GM04504 (cell line): ENCODE results near the gene PARD3B.

Experiments used
- DNase-seq: peaks from one replicate; pipeline ENCODE4 v3.0.0-alpha.2; 2012; ENCODE audit warnings: low read depth

The PARD3B gene

GRCh38 chr2:205056151-205056561 lies 510.9 kb downstream of the PARD3B start:
- peak; percentile 12 for DNase-seq

- no peak for DNase-seq
Measured at GRCh38 chr2:205058409-205058808, 513.1 kb downstream of the PARD3B start.

DNA sequence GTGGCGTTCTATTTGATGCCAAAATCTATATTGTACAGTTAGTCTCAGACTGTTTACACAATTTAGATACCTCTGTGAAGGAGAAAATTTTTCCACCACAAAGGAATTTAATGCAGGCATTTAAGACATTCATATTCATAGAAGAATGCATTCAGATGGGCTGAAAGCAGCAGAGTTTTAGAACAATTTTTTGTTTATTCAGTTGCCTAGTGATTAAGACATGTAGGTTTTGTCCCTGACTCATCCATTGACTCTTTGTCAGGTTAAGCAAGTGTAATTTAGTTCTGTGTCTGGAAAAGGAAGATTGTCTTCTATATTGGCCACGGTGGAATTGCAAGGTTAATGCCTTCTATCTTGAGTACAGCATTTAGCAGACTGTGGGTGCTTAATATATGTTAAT lies 515.0 kb downstream of the PARD3B start:
- DNase-seq: peak; percentile 35

- no peak for DNase-seq
Measured at GRCh38 chr2:205066081-205066480, 520.8 kb downstream of the PARD3B start.

- DNase-seq: no peak
Measured at GRCh38 chr2:205069928-205070327, 524.7 kb downstream of the PARD3B start.

GRCh38 chr2:205070889-205071288 lies 525.6 kb downstream of the PARD3B start:
- DNase-seq: no peak

GRCh38 chr2:205073433-205074020 lies 528.3 kb downstream of the PARD3B start:
- no peak for DNase-seq

GRCh38 chr2:205076405-205076804 lies 531.1 kb downstream of the PARD3B start:
- DNase-seq: no peak

GRCh38 chr2:205077159-205077558 lies 531.9 kb downstream of the PARD3B start:
- no peak for DNase-seq

GRCh38 chr2:205078762-205079161 lies 533.5 kb downstream of the PARD3B start:
- no peak for DNase-seq

DNA sequence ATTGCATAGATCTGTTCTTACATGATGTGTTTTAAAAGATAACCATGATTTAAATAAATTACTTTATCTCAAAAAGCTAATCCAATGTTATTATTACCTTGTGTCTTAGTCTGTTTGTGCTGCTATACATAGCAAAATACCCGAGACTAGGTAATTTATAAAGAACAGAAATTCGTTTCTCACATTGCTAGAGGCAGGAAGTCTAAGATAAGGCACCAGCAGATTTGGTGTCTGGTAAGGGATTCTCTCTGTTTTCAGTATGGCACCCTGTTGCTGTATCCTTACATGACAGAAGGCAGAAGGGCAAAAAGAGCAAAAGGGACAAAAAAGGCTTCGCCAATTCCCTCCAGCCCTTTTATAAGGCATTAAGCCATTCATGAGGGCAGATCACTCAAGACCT lies 533.9 kb downstream of the PARD3B start:
- DNase-seq: no peak

- DNase-seq: peak; percentile 16
Measured at GRCh38 chr2:205086662-205087061, 541.4 kb downstream of the PARD3B start.

- DNase-seq: no peak
Measured at GRCh38 chr2:205087862-205088261, 542.6 kb downstream of the PARD3B start.

DNA sequence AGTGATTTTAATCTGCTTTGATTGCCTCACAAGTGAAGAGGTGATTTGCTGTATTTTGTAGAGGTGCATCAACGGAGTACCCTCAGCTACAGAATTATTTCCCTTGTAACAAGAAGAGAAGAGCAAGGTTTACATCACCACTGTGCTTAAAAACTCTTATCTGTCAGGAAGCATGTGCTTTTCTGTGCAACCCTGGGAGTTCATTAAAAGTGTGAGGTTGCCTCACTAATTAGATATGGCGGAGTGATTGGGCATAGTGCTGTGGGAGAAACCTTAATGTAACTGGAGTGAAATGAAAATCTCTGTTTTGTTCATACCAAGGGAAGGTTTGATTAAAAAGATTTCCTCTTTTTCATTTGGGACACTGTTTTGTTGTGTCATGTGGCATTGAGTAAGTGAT lies 544.7 kb downstream of the PARD3B start:
- no peak for DNase-seq

DNA sequence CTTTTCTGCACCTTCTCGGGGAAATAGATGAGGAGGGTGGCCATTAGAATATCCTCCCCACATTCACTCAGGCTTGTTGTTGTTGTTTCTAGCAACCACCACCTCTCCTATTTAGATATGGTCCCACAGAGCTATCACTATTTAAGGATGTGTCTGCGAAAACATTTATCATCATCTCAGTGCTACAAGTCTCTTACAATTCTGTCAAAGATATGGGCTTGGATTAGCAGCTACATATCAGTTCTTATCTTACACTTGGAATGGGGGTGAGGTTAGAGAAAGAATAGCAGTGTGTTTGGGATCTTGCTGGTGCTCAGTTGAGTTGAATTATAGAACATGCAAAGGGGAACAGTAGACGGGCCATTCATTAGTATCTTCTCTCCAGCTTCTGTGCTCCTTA lies 546.1 kb downstream of the PARD3B start:
- no peak for DNase-seq

DNA sequence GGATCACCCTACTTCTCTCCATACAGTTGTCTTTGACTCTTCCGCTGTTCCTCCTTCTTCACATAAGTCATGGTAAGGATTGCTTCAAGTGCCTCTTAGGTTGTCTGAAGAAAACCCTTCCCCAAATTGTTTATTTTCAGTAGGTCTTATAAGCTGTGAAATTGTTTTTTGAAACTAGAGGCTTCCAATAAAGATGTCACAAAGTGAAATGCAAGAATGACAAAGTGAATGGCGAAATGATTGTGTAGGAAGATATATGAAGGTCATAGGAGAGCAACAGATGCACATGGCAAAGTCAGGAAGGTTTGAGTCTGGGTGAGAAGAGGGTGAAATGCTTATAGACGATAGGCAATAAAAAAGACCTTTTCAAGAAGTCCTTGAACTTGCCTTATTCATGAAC lies 548.8 kb downstream of the PARD3B start:
- DNase-seq: no peak

GRCh38 chr2:205103699-205104098 lies 558.4 kb downstream of the PARD3B start:
- DNase-seq: no peak

- DNase-seq: no peak
Measured at GRCh38 chr2:205107810-205108209, 562.5 kb downstream of the PARD3B start.

DNA sequence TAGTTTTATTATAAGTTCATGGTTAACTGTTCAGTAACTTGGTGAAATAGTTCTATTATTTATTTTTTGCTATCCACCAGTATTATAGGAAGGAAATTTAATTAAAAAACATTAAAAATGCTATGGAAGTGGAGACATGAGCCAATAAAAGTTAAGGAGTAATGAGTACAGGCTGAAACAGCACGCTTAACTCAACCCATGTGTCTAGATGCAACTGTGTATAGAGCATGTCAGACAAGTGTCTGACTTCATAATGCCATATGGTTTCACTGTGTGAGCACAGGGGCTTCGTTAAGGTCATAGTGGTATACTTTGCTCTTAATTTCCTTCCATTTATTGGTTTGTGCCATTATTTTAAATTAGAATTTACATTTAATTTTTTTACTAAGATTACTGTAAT lies 570.2 kb downstream of the PARD3B start:
- DNase-seq: no peak

GRCh38 chr2:205117125-205117524 lies 571.9 kb downstream of the PARD3B start:
- no peak for DNase-seq

DNA sequence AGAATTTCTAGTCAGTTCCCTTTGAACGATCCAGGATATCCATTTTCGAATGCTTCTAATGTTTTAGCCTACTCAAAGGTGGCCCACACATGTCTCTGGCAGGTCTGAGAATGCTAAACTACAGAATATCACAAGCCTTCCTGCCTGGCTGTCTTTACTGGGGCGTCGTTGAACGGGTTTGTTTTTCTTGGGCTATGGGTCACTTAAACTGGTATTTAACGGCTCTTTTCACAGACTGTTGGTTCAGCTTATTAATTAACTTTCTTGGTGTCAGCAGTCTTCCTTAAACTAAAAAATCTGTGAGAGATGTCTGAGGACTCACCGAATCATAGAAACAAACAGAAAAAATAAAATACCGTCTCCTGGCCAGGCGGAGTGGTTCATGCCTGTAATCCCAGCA lies 573.9 kb downstream of the PARD3B start:
- no peak for DNase-seq

DNA sequence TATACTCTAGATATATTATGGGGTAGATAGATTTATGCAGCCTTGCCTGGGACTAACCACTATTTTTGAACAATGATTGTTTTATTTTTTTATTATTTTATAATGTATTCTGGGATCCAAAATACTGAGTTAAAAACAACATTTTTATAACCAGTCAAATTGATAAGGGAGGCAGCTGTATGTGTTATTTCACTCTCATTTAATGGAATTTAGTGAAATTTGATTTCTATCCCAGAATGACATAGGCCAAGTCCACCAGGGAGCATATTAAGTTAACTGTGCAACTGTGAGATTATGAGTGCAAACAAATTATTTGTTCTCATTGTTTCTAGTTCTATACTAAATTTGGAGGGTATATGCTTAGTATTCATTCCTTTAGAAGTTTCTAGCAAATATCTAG lies 583.5 kb downstream of the PARD3B start:
- no peak for DNase-seq

DNA sequence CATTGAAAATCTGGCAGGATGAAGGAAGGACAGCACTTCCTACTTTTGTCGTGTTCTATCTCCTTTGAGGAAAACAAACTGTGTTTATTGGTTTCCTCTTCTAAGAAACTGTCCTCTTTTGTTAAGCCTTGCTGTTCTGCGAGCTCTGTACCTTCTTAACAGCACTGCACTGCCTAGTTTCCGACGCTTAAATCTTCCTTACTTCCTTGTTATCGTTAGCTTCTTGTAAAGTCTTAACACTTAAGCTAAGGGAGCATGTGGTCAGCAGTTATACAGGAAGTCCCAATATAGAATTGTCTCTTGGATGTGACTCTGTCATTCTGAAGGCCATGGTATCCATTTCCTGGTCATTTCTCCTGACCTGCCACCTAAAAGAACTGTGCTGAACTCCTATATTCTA lies 584.3 kb downstream of the PARD3B start:
- DNase-seq: no peak

- DNase-seq: no peak
Measured at GRCh38 chr2:205130111-205130829, 585.0 kb downstream of the PARD3B start.
